IPS DF 19.7 (cell line): ENCODE results near the gene CRYGN.

Experiments used
- DNase-seq: peaks from one replicate; pipeline ENCODE4 v3.0.0-alpha.2; 2013; ENCODE audit warnings: low read depth, low spot score

CRYGN gene

GRCh38 chr7:151438864-151439601 lies 908 bp downstream of the CRYGN start:
- DNase-seq = no peak

GRCh38 chr7:151437866-151438516 lies 1.9 kb downstream of the CRYGN start:
- no peak for DNase-seq

GRCh38 chr7:151437159-151437553 lies 2.8 kb downstream of the CRYGN start:
- no peak for DNase-seq

- DNase-seq = no peak
These were observed 3.3 kb downstream of the CRYGN start for GRCh38 chr7:151436446-151437158.

- no peak for DNase-seq
These were observed 4.0 kb downstream of the CRYGN start for GRCh38 chr7:151435971-151436370.

- DNase-seq = no peak
These were observed 4.6 kb downstream of the CRYGN start for GRCh38 chr7:151435103-151435916.

GRCh38 chr7:151434549-151434948 lies 5.4 kb downstream of the CRYGN start:
- no peak for DNase-seq

- DNase-seq = no peak
These were observed 6.1 kb downstream of the CRYGN start for GRCh38 chr7:151433721-151434400.

- DNase-seq = no peak
These were observed 7.1 kb downstream of the CRYGN start for GRCh38 chr7:151432658-151433521.

GRCh38 chr7:151431768-151432311 lies 8.1 kb downstream of the CRYGN start:
- no peak for DNase-seq

- DNase-seq = no peak
These were observed 8.6 kb downstream of the CRYGN start for GRCh38 chr7:151431281-151431767.

- no peak for DNase-seq
These were observed 9.3 kb downstream of the CRYGN start for GRCh38 chr7:151430391-151431205.

- DNase-seq = no peak
These were observed 10.2 kb downstream of the CRYGN start for GRCh38 chr7:151429560-151430331.

- no peak for DNase-seq
These were observed 10.7 kb downstream of the CRYGN start for GRCh38 chr7:151429237-151429559.

- no peak for DNase-seq
These were observed 11.3 kb downstream of the CRYGN start for GRCh38 chr7:151428378-151429236.

GRCh38 chr7:151427705-151428377 lies 12.1 kb downstream of the CRYGN start:
- no peak for DNase-seq
